HCT116 (cell line): ENCODE measurements around the gene CWC15. TPM values are rescaled to one million over a fixed set of nuclear protein-coding genes. Genes with fewer than 3 reads are reported as not detected.

Experiments used
- ATAC-seq: fragments of 200-7000 bp; cut with Tn5 transposase; 2 replicates; pipeline ENCODE4 v1.9.1; 2020; ENCODE audit warnings: mild to moderate bottlenecking, moderate library complexity
- Bru-seq: library from RNA; stranded (reverse); fragments of 400-500 nt; gene quantifications from one replicate; lab custom pipeline; 2021; lab: Mats Ljungman, UMichigan
- BruChase-seq, 2 experiments: library from RNA; stranded (reverse); fragments of 400-500 nt; gene quantifications; one replicate each; lab custom pipeline; 2021; lab: Mats Ljungman, UMichigan
- BruUV-seq: library from RNA; stranded (reverse); fragments of 400-500 nt; replicated peaks from 2 replicates; lab custom pipeline; 2021; lab: Mats Ljungman, UMichigan
- CTCF ChIA-PET: fragments of 300-600 bp; sonication (Branson Sonifier 250); formaldehyde crosslinking; loops from one replicate; lab custom pipeline; 2021; ENCODE audit warnings: antibody characterized with exemption; lab: Charles Lee
- POLR2A ChIA-PET: fragments of 300-600, 350-600 bp; sonication (Branson Sonifier 250); formaldehyde crosslinking; loops from one replicate; lab custom pipeline; 2021; ENCODE audit warnings: antibody characterized with exemption; lab: Charles Lee
- RAD21 ChIA-PET, 2 experiments: fragments of 300-600 bp; sonication (Branson Sonifier 250); formaldehyde crosslinking; loops; one replicate each; lab custom pipeline; 2023; ENCODE audit warnings: low total read pairs in 2 of 2; ENCODE audit not compliant: uncharacterized antibody in 2 of 2, unreplicated experiment in 2 of 2, low non-redundant PET in 1 of 2; lab: Charles Lee
- DNase-seq: peaks from one replicate; pipeline ENCODE4 v3.0.0-alpha.2; 2010; ENCODE audit warnings: low read depth, low spot score
- H2AFZ ChIP-seq: fragments of 200-600 bp; shearing (Covaris generic), sonication (generic); 2 replicates; pipeline ENCODE4 v1.6.1; 2017; ENCODE audit warnings: low read depth, mixed run types, mixed read lengths, antibody characterized with exemption, low read length; ENCODE audit not compliant: poor library complexity, severe bottlenecking
- H3K27ac ChIP-seq: 2 replicates; pipeline ENCODE4 v1.5.1; 2012; ENCODE audit warnings: low read depth, low read length
- H3K27me3 ChIP-seq: fragments of 200-600 bp; sonication (generic); 2 replicates; pipeline ENCODE4 v1.6.1; 2016; ENCODE audit warnings: mixed run types, low read length, mixed read lengths; ENCODE audit not compliant: insufficient read depth
- H3K36me3 ChIP-seq, 2 experiments: fragments of 200-500 bp in 1 of 2; fragments of 200-600 bp in 1 of 2; sonication (Bioruptor generic) in 1 of 2; sonication (generic) in 1 of 2; 2 replicates each; pipeline versions ENCODE4 v1.5.1 to v1.6.1; 2014 to 2016; ENCODE audit warnings: low read length in 2 of 2, inconsistent platforms in 1 of 2, mixed read lengths in 1 of 2, mixed run types in 1 of 2; ENCODE audit not compliant: insufficient read depth in 2 of 2, control insufficient read depth in 1 of 2
- H3K4me1 ChIP-seq, 2 experiments: fragments of 200-600 bp in 1 of 2; sonication (generic) in 1 of 2; 2 replicates each; pipeline versions ENCODE4 v1.5.1 to v1.6.1; 2012 to 2017; ENCODE audit warnings: low read length in 2 of 2, inconsistent platforms in 1 of 2, mild to moderate bottlenecking in 1 of 2, mixed read lengths in 1 of 2, mixed run types in 1 of 2, moderate library complexity in 1 of 2; ENCODE audit not compliant: insufficient read depth in 2 of 2, control insufficient read depth in 1 of 2
- H3K4me2 ChIP-seq: fragments of 200-600 bp; sonication (generic); 2 replicates; pipeline ENCODE4 v1.6.1; 2017; ENCODE audit warnings: mixed run types, low read length, mixed read lengths
- H3K4me3 ChIP-seq, 2 experiments: fragments of 200-600 bp in 1 of 2; sonication (generic) in 1 of 2; replicated peaks in 1 of 2; 2 replicates each; pipeline ENCODE4 v1.5.1; 2011 to 2016; ENCODE audit warnings: low read length in 2 of 2, control low read depth in 1 of 2, low read depth in 1 of 2, mild to moderate bottlenecking in 1 of 2, mixed read lengths in 1 of 2, mixed run types in 1 of 2
- H3K79me2 ChIP-seq: fragments of 200-600 bp; sonication (generic); 2 replicates; pipeline ENCODE4 v1.6.1; 2017; ENCODE audit warnings: mild to moderate bottlenecking, mixed run types, low read length, moderate library complexity, mixed read lengths; ENCODE audit not compliant: insufficient read depth
- H3K9ac ChIP-seq: fragments of 200-600 bp; sonication (generic); 2 replicates; pipeline ENCODE4 v1.6.1; 2016; ENCODE audit warnings: low read length, mixed read lengths
- H3K9me2 ChIP-seq: fragments of 200-600 bp; sonication (generic), shearing (Covaris generic); 2 replicates; pipeline ENCODE4 v1.6.1; 2017; ENCODE audit warnings: mixed run types, mild to moderate bottlenecking, moderate library complexity; ENCODE audit not compliant: insufficient read depth
- H3K9me3 ChIP-seq, 2 experiments: fragments of 200-500 bp in 1 of 2; fragments of 200-600 bp in 1 of 2; sonication (Bioruptor generic) in 1 of 2; sonication (generic) in 1 of 2; 2 replicates each; pipeline ENCODE4 v1.6.1; 2014 to 2017; ENCODE audit warnings: low read length in 2 of 2, mixed read lengths in 2 of 2, inconsistent platforms in 1 of 2, low read depth in 1 of 2, mild to moderate bottlenecking in 1 of 2, mixed run types in 1 of 2, moderate library complexity in 1 of 2; ENCODE audit not compliant: control insufficient read depth in 1 of 2, insufficient read depth in 1 of 2
- H4K20me1 ChIP-seq: fragments of 200-600 bp; sonication (generic), shearing (Covaris generic); 2 replicates; pipeline ENCODE4 v1.6.1; 2017; ENCODE audit warnings: mixed run types, mild to moderate bottlenecking, moderate library complexity; ENCODE audit not compliant: insufficient read depth
- ATF3 ChIP-seq: IDR thresholded peaks from 2 replicates; pipeline ENCODE4 v1.6.1; 2012
- CBX3 ChIP-seq: IDR thresholded peaks from 2 replicates; pipeline ENCODE4 v1.6.1; 2012; ENCODE audit warnings: low read depth
- CEBPB ChIP-seq: IDR thresholded peaks from 2 replicates; pipeline ENCODE4 v1.6.1; 2012; ENCODE audit warnings: low read depth
- CTCF ChIP-seq, 3 experiments: fragments of 200-600 bp in 1 of 3; sonication (generic) in 1 of 3; IDR thresholded peaks in 2 of 3; conservative IDR thresholded peaks in 1 of 3; 2 replicates each; pipeline ENCODE4 v1.5.1; 2012 to 2017; ENCODE audit warnings: low read depth in 2 of 3, low read length in 2 of 3, antibody characterized with exemption in 1 of 3, borderline replicate concordance in 1 of 3, control low read depth in 1 of 3, mild to moderate bottlenecking in 1 of 3, mixed read lengths in 1 of 3, mixed run types in 1 of 3, moderate library complexity in 1 of 3; ENCODE audit not compliant: insufficient read depth in 1 of 3
- EGR1 ChIP-seq: IDR thresholded peaks from 2 replicates; pipeline ENCODE4 v1.6.1; 2012; ENCODE audit warnings: low read depth
- ELF1 ChIP-seq: IDR thresholded peaks from 2 replicates; pipeline ENCODE4 v1.6.1; 2012; ENCODE audit warnings: low read depth, borderline replicate concordance
- EZH2 ChIP-seq: fragments of 200-600 bp; sonication (generic); IDR thresholded peaks from 2 replicates; pipeline ENCODE4 v1.6.1; 2017; ENCODE audit warnings: antibody characterized with exemption, mixed run types
- EZH2phosphoT487 ChIP-seq: fragments of 200-600 bp; IDR thresholded peaks from 2 replicates; pipeline ENCODE4 v1.6.1; 2018; ENCODE audit warnings: antibody characterized with exemption, borderline replicate concordance
- FOSL1 ChIP-seq: IDR thresholded peaks from 2 replicates; pipeline ENCODE4 v1.6.1; 2012; ENCODE audit warnings: low read depth
- JUND ChIP-seq: IDR thresholded peaks from 2 replicates; pipeline ENCODE4 v1.6.1; 2012
- RAD21 ChIP-seq: IDR thresholded peaks from 2 replicates; pipeline ENCODE4 v1.6.1; 2012; ENCODE audit warnings: low read depth, mild to moderate bottlenecking
- SIN3A ChIP-seq: IDR thresholded peaks from 2 replicates; pipeline ENCODE4 v1.6.1; 2012; ENCODE audit warnings: low read depth
- SP1 ChIP-seq: IDR thresholded peaks from 2 replicates; pipeline ENCODE4 v1.6.1; 2012; ENCODE audit warnings: low read depth
- SRF ChIP-seq: IDR thresholded peaks from 2 replicates; pipeline ENCODE4 v1.6.1; 2012; ENCODE audit warnings: low read depth
- TCF7L2 ChIP-seq: IDR thresholded peaks from 2 replicates; pipeline ENCODE4 v1.7.0; 2011; ENCODE audit warnings: borderline replicate concordance, inconsistent platforms; ENCODE audit not compliant: insufficient read depth, insufficient read length; ENCODE audit errors: extremely low read depth
- YY1 ChIP-seq: IDR thresholded peaks from 2 replicates; pipeline ENCODE4 v1.6.1; 2011; ENCODE audit warnings: low read length, low read depth, moderate library complexity, mild to moderate bottlenecking; ENCODE audit not compliant: insufficient replicate concordance; ENCODE audit errors: extremely low read depth
- ZBTB33 ChIP-seq: IDR thresholded peaks from 2 replicates; pipeline ENCODE4 v1.6.1; 2011; ENCODE audit warnings: mild to moderate bottlenecking, low read length, moderate library complexity; ENCODE audit not compliant: insufficient replicate concordance; ENCODE audit errors: extremely low read depth
- ZFX ChIP-seq: fragments of 450-650 bp; IDR thresholded peaks from 2 replicates; pipeline ENCODE4 v1.6.1; 2017
- ZNF274 ChIP-seq: fragments of 200-500 bp; sonication (Bioruptor generic); IDR thresholded peaks from 2 replicates; pipeline ENCODE4 v1.6.1; 2014; ENCODE audit warnings: mild to moderate bottlenecking, low read depth, low read length, inconsistent platforms
- intact Hi-C: fragments of 100-400 bp; cut with micrococcal nuclease; formaldehyde crosslinking; loops from 2 replicates; pipeline ENCODE4 v1.10.0; 2022
- long read RNA-seq: library from polyadenylated mRNA; unstranded; transcript quantifications from one replicate; pipeline ENCODE4 v2.0.0, GENCODE V29; 2021; ENCODE audit not compliant: unreplicated experiment
- polyA plus RNA-seq: library from polyadenylated mRNA; unstranded; fragments of >200 nt; gene quantifications from 2 replicates; pipeline ENCODE4 v1.2.1, GENCODE V29; 2012; ENCODE audit warnings: missing spikeins
- total RNA-seq: library from RNA; stranded (reverse); gene quantifications from one replicate; pipeline ENCODE4 v1.2.1, GENCODE V29; 2021; ENCODE audit not compliant: unreplicated experiment
- TF ChIP-seq, protein P1 (sequence below): IDR thresholded peaks from 2 replicates; pipeline ENCODE4 v1.6.1; 2012

The CWC15 gene
- total RNA-seq (47.6 TPM), Bru-seq, nascent RNA (percentile 92 among the genes with signal in this experiment), BruChase-seq, experiment 1, labeled RNA remaining after a 6-hour chase (percentile 71 among the genes with signal in this experiment), BruChase-seq, experiment 2, labeled RNA remaining after a 2-hour chase (percentile 73 among the genes with signal in this experiment)
- polyA plus RNA-seq = 20.6 and 27.7 TPM in 2 replicates
- long read RNA-seq, transcript CWC15-201 (7 exons, 1,576 nt) = major isoform, 26 of 39 reads
- long read RNA-seq, partial matches to known transcripts = 7 of 39 reads
- long read RNA-seq, other reads (novel, unspliced or antisense) = 5 of 39 reads

GRCh38 chr11:94973099-94973968 lies at the start of gene CWC15, which contains the start of gene KDM4D:
CWC15 (minus strand) TSS chr11:94973556; CDS start chr11:94972185, 1,371 bp downstream.
KDM4D (plus strand) TSS chr11:94973709; CDS start chr11:94997373, 23,664 bp downstream.
- peak within 1 kb of the TSS; percentile 75 for H3K9ac ChIP-seq
- intact Hi-C loops = loop anchor here (2.0 kb wide), 1 partner anchor 177 kb away; no protein-coding TSS in a partner anchor
- H3K9me3 ChIP-seq = no peaks in the 10 kb centered on the region
- ChIA-PET RAD21 (interaction anchor here in 1 of 2 experiments (1.2 kb wide), 1 partner anchor 94 kb away, joined by 3 read pairs; no protein-coding TSS in a partner anchor), CTCF (interaction anchor here (0.9 to 1.4 kb wide), 4 partner anchors 76 to 179 kb away, joined by 3 to 4 read pairs (median 3); partner anchors contain the start of gene SRSF8), POLR2A (interaction anchor here (1.2 to 1.4 kb wide), 2 partner anchors 94 to 386 kb away, joined by 3 to 5 read pairs; partner anchors contain the start of gene SRSF8)
- no peaks in the 10 kb centered on the region for H4K20me1 ChIP-seq
- peak within 1 kb of the TSS; percentile 75 to 82 for H3K4me3 ChIP-seq
- peak; percentile 99 for ATAC-seq
- BruUV-seq = TSS peak; percentile 58
- H2AFZ ChIP-seq = peak within 1 kb of the TSS; percentile 84
- peak within 1 kb of the TSS; percentile 82 for H3K4me2 ChIP-seq
- H3K79me2 ChIP-seq = peaks cover 30% of the 10 kb centered on the region
- H3K27ac ChIP-seq = peak within 1 kb of the TSS; percentile 51
- peaks cover 28 to 34% of the 10 kb centered on the region in 2 experiments for H3K36me3 ChIP-seq
- no peaks in the 10 kb centered on the region for H3K9me2 ChIP-seq
- peak; percentile 84 for DNase-seq
- H3K27me3 ChIP-seq = no peaks in the 10 kb centered on the region
- H3K4me1 ChIP-seq = peaks cover 7 to 14% of the 10 kb centered on the region in 2 experiments; a peak in 3 of 4 replicates
- TF ChIP-seq EZH2phosphoT487 (no peak), CTCF (IDR thresholded peaks at IDR 0.05 in 2 of 3, conservative IDR thresholded peaks at IDR 0.05 in 1 of 3; ENCODE audit: borderline replicate concordance in 1 of 3, insufficient read depth in 1 of 3, low read depth in 2 of 3, low read length in 2 of 3) (no peak), ZNF274 (no peak), JUND (no peak), RAD21 (no peak), ELF1 (peak; percentile 54; the same call in 1 of the 2 replicates), YY1 (peak; percentile 96), CEBPB (no peak), EZH2 (no peak), CBX3 (peak; percentile 42), SP1 (peak; percentile 89), ZBTB33 (no peak), SRF (no peak), TCF7L2 (no peak), ATF3 (no peak), ZFX (peak; percentile 77; the same call in 1 of the 2 replicates), EGR1 (peak; percentile 93), FOSL1 (no peak), SIN3A (peak; percentile 90)
- TF ChIP-seq, protein P1, sequence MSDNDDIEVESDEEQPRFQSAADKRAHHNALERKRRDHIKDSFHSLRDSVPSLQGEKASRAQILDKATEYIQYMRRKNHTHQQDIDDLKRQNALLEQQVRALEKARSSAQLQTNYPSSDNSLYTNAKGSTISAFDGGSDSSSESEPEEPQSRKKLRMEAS = peak; percentile 50; the same call in 1 of the 2 replicates
